Measurements from ENCODE around the gene TBC1D3G.
"Not testable (repeated sequence)": the region's sequence is repeated elsewhere in the genome, so short reads cannot be mapped to it uniquely, and the experiment has no call there.

The TBC1D3G gene

GRCh38 chr17:36323584-36323983 is at the start of gene TBC1D3G:
Gene TBC1D3G, plus strand, starts transcription at chr17:36323884. Its CDS starts 1,528 bp downstream, at chr17:36325412.
- not testable (repeated sequence) for H3K4me3 ChIP-seq (ENCODE audit: low read length)

DNA sequence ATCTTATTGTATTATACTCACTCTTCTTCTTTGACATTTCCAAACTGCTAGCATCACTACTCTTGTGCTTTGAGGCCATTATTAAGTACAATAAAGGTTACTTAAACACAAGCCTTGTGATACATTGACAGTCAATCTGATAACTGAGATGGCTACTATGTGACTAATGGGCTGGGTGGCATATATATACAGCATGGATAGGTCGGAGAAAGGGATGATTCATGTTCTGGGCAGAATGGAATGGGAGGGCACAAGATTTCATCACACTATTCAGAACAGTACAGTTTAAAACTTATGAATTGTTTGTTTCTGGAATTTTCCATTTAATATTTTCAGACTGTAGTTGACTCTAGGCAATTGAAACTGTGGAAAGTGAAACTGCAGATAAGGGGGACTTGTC is 40.4 kb upstream of the TBC1D3G start:
- not testable (repeated sequence) for H3K4me3 ChIP-seq (ENCODE audit: low read length)

DNA sequence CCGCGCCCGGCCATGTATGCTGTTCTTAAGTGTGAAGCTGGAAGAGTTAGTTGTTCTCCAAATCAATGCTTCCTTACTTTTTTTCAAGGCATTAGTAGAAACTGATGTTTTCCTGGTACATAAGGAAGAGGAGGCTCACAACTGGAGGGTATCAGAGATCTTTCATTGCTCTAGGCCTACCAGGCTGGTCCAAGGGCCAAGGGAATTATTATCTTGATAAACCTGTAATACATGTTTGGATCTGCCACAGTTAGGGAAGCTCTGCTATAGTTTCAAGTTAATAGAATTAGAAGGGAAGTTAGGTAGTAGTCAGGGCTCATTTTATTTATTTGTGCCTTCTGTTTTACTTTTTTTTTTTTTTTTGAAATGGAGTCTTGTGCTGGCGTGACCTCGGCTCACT is 39.5 kb upstream of the TBC1D3G start:
- H3K4me3 ChIP-seq (ENCODE audit: low read length), result not testable (repeated sequence)

GRCh38 chr17:36289965-36290612 is 33.6 kb upstream of the TBC1D3G start:
- H3K4me3 ChIP-seq (ENCODE audit: low read length), result not testable (repeated sequence)

- H3K4me3 ChIP-seq (ENCODE audit: low read length), result not testable (repeated sequence)
Measured at GRCh38 chr17:36295161-36295560, 28.5 kb upstream of the TBC1D3G start.

- H3K4me3 ChIP-seq (ENCODE audit: low read length), result not testable (repeated sequence)
Measured at GRCh38 chr17:36315736-36316135, 7.9 kb upstream of the TBC1D3G start.

- not testable (repeated sequence) for H3K4me3 ChIP-seq (ENCODE audit: low read length)
Measured at GRCh38 chr17:36362496-36362895, 38.8 kb downstream of the TBC1D3G start.

GRCh38 chr17:36375938-36376337 is 52.3 kb downstream of the TBC1D3G start:
- H3K4me3 ChIP-seq (ENCODE audit: low read length), result not testable (repeated sequence)

Data from GM08714 (cell line).